Globus pallidus (tissue), 1 donor: ENCODE data around the gene RAD54L2.
"Not testable (repeated sequence)": the region's sequence is repeated elsewhere in the genome, so short reads cannot be mapped to it uniquely, and the experiment has no call there.

Experiments
- DNase-seq: peaks from one replicate; pipeline ENCODE4 v3.0.0-alpha.2; 2015; ENCODE audit warnings: low spot score

RAD54L2 gene

GRCh38 chr3:51538459-51539290, at the start of gene RAD54L2:
Gene RAD54L2 (plus strand): TSS chr3:51538719. CDS start chr3:51590421, 51,702 bp downstream.
- peak; percentile 77 for DNase-seq

DNA sequence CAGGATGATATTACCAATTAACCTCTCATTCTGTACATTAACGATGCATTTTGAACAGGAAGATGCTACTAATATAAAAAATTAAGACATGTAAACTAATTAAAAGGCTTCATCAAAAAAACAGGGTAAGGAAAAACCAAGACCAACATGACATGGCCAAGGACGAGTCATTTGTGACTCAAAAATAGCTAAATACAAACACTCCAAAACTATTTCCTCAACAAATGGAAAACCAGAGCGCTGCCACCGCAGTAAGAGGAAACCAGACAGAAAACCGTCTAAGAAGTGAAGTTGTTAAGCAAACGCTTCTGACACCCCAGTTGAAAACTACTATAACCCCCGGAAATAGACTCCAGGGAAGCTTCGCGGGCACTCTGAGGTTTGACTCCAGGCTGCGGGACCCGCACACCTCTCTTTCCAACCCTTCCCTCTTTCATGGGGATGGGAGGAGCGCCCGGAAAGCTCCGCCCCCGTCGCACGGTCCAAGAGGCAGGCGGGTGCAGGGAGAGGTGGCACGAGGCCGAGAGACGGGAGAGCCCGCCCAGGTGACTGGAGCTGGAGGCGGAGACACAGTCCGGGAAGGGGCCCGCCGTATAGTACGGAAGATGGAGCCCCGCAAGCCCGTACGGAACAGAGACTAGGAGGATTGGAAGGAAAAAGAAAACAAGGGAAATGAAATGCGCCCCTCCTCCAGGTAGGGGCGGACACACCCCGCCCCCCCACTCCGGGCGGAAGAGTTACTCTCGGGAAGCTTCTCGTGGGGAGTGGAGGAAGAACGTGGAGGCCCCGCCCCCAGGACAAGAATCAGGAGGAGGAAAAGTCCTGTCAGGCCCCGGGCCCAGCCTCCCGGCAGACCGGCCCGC, 39.4 kb upstream of the RAD54L2 start:
- peak; percentile 80 for DNase-seq

DNA sequence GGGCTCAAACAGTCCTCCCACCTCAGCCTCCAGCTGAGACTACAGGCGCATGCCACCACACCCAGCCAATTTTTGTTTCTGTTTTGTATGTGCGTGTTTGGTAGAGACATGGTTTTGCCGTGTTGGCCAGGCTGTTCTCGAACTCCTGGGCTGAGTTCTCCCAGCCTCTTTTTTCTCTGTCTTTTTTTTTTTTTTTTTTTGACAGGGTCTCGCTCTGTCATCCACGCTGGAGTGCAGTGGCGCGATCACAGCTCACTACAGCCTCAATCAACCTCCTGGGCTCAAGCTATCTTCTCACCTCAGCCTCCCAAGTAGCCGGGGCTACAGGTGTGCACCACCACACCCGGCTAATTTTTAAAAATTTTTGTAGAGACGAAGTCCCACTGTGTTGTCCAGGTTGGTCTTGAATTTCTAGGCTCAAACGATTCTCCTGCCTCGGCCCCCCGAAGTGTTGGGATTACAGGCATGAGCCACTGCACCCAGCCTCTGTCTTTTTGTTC, 37.8 kb upstream of the RAD54L2 start:
- DNase-seq, result peak; percentile 1

GRCh38 chr3:51501833-51502561, 36.5 kb upstream of the RAD54L2 start:
- DNase-seq, result peak; percentile 77

GRCh38 chr3:51502562-51502910, 36.0 kb upstream of the RAD54L2 start:
- no peak for DNase-seq

DNA sequence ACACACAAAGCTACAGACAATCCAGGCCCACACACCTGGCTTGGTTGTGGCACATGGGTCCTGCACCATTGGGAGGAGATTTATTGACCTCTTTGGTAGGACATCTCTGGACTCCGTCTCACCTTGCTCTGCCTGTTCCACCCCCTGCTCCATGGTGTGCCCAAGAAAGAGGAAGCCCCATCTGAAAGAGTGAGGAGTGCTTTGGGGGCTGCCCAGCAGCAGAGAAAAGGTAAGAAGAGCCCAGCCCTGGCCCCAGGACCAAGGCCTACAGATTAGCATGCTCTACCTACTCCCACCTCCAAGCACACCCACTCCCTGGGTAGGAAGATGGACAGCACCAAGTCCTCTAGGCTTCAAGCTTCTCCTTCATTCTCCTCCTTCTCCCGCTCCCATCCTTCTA, 35.5 kb upstream of the RAD54L2 start:
- no peak for DNase-seq

GRCh38 chr3:51508255-51508654, 30.3 kb upstream of the RAD54L2 start:
- DNase-seq, result no peak

GRCh38 chr3:51510996-51511395, 27.5 kb upstream of the RAD54L2 start:
- DNase-seq, result no peak

- DNase-seq, result no peak
Observed at GRCh38 chr3:51514210-51514609, 24.3 kb upstream of the RAD54L2 start.

- peak; percentile 23 for DNase-seq
Observed at GRCh38 chr3:51519848-51520247, 18.7 kb upstream of the RAD54L2 start.

- DNase-seq, result not testable (repeated sequence)
Observed at GRCh38 chr3:51520906-51521730, 17.4 kb upstream of the RAD54L2 start.

- DNase-seq, result no peak
Observed at GRCh38 chr3:51522273-51522962, 16.1 kb upstream of the RAD54L2 start.

DNA sequence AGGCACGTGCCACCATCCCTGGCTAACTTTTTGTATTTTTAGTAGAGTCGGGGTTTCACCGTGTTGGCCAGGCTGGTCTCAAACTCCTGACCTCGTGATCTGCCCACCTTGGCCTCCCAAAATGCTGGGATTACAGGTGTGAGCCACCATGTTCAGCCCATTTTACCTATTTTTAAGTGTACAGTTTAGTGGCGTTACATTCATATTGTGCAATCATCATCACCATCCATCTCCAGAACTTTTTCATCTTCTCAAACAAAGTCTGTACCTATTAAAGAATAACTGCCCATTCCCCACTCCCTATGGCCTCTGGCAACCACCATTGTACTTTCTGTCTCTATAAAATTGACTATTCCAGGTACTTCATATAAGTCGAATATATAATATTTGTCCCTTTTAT, 13.6 kb upstream of the RAD54L2 start:
- DNase-seq, result not testable (repeated sequence)

GRCh38 chr3:51530485-51530884, 8.0 kb upstream of the RAD54L2 start:
- DNase-seq, result no peak

DNA sequence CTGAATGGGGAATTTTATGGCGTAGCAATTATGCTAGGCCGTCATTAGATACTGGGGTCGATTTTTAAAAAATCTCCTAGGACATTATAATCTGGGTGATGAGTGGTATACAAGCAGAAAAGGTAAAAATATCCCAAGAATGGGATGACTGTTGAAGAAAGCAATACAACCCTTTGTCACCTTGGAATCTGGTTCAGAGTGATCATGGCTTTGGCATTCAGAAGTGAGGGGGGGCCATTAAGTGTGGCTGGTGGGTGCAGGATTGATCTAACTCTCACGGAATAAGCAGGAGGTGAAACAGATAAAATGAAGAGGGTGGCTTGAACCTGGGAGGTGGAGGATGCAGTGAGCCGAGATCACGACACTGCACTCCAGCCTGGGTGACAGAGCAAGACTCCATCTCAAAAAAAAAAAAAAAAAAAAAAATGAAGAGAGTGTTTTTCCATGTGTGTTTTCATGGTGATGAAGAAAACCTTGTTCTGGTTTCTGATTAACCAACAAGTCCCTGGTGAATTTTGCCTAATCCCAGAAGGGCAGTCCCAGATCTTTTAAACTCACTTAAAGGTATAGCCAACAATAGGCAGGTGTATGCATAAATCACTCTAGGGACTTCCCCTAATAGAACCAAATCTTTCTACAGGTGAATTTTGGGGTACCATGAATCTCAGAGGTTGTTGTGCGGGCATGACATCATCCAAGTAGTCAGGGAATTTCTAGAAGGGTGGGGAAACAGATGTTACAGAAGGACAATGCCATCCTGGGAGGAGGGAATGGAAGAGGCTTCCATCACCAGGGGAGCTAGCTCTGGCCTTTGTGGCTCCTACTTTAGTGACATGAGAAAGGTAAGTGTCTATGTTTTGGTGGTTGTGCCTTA, 3.1 kb upstream of the RAD54L2 start:
- DNase-seq, result no peak

DNA sequence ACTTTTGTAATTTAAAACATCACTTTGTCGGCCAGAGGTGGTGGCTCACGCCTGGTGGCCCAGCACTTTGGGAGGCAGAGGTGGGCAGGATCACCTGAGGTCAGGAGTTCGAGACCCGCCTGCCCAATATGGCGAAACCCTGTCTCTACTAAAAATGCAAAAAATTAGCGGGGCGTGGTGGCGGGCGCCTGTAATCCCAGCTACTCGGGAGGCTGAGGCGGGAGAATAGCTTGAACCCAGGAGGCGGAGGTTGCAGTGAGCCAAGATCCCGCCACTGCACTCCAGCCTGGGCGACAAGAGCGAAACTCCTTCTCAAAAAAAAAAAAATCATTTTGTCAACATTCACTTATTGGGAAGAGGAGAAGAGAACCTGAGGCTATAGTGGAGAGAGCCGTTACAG, 888 bp upstream of the RAD54L2 start:
- not testable (repeated sequence) for DNase-seq

GRCh38 chr3:51538115-51538458, 432 bp upstream of the RAD54L2 start:
- no peak for DNase-seq

DNA sequence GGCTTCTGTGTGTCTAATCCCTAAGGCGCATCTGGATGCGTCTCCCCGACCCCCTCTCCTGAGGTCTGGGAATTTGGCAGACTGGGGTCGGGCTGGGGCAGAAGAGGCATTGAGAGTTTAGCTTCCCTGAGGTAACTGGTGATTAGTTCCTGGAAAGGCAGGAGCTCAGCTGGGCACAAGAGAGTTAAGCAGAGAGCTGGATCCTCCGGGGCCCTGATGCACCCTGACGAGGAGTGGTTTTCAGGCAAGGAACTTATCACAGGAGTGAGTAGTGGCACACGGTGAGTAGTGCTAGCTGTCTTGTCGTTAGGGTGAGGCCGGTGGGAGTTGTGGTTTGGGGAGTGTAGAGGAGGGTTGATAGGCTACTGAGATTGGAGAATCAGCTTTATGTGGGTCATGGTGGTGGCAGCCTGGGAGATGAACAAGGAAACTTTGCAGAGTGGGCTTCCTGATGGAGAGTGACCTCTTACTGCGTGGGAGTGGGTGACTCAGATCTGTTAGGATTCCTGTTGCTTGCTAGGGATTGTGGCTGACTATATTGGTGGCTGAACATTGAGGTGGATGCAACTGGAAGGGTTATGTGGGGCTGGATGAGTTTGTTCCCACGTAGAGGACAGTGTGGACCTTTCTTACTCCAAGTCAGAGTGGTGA, 897 bp downstream of the RAD54L2 start:
- peak; percentile 7 for DNase-seq

- not testable (repeated sequence) for DNase-seq
Observed at GRCh38 chr3:51542596-51542995, 4.1 kb downstream of the RAD54L2 start.
